HepG2 (cell line): ENCODE results near the gene ETV5. TPM values are rescaled to one million over a fixed set of nuclear protein-coding genes. Genes with fewer than 3 reads are reported as not detected.
A peak's percentile ranks its signal among the peaks of the same experiment; 100 is the strongest.

Source experiments
- CBFB ChIP-seq: sonication (generic); formaldehyde crosslinking; IDR thresholded peaks from 2 replicates; pipeline ENCODE4 v1.4.0; 2020; ENCODE audit warnings: missing genetic modification reagents
- MIER3 ChIP-seq: IDR thresholded peaks from 2 replicates; pipeline ENCODE4 v1.6.1; 2016; ENCODE audit warnings: missing compliant biosample characterization, borderline replicate concordance
- RELA ChIP-seq: sonication (generic); formaldehyde crosslinking; IDR thresholded peaks from 2 replicates; pipeline ENCODE4 v1.4.0; 2020; ENCODE audit warnings: missing genetic modification reagents
- RFXANK ChIP-seq: IDR thresholded peaks from 2 replicates; pipeline ENCODE4 v1.6.1; 2016
- SRF ChIP-seq: IDR thresholded peaks from 2 replicates; pipeline ENCODE4 v1.6.1; 2011; ENCODE audit warnings: mild to moderate bottlenecking, low read depth, low read length, moderate library complexity
- SRSF4 ChIP-seq: fragments of 200-400 bp; formaldehyde crosslinking; IDR thresholded peaks from one replicate; pipeline ENCODE4 v1.6.1; 2018; ENCODE audit warnings: mild to moderate bottlenecking, low read depth, low read length, moderate library complexity; ENCODE audit not compliant: poor library complexity, severe bottlenecking
- TAF15 ChIP-seq: fragments of 200-400 bp; formaldehyde crosslinking; IDR thresholded peaks from one replicate; pipeline ENCODE4 v1.6.1; 2018; ENCODE audit warnings: mild to moderate bottlenecking, low read depth, low read length; ENCODE audit not compliant: poor library complexity, severe bottlenecking
- ZFP41 ChIP-seq: sonication (generic); formaldehyde crosslinking; IDR thresholded peaks from 2 replicates; pipeline ENCODE4 v1.4.0; 2020; ENCODE audit warnings: mild to moderate bottlenecking, missing genetic modification reagents, borderline replicate concordance
- ZKSCAN8 ChIP-seq: IDR thresholded peaks from 2 replicates; pipeline ENCODE4 v1.6.1; 2016; ENCODE audit warnings: borderline replicate concordance, missing genetic modification reagents, missing compliant biosample characterization
- ZNF572 ChIP-seq: sonication (generic); formaldehyde crosslinking; IDR thresholded peaks from 2 replicates; pipeline ENCODE4 v1.5.1; 2020; ENCODE audit warnings: mild to moderate bottlenecking, missing genetic modification reagents
- polyA plus RNA-seq, 8 experiments: library from polyadenylated mRNA; depleted of rRNA in 3 of 8; stranded (reverse) in 7 of 8; unstranded in 1 of 8; fragments of >200 nt; fragmentation: Illumina TruSeq in 4 of 8; extraction: Trizol in 4 of 8; gene quantifications; 2 replicates each; pipeline versions ENCODE4 v1.2.1 to v1.2.3, GENCODE V29; 2011 to 2016; ENCODE audit warnings: low read depth in 4 of 8, missing spikeins in 1 of 8, mixed read lengths in 1 of 8; ENCODE audit not compliant: insufficient read depth in 1 of 8
- total RNA-seq, 5 experiments: library from RNA; depleted of rRNA; stranded (reverse); fragments of >200 nt; fragmentation: Illumina TruSeq; extraction: Trizol; gene quantifications; 2 replicates each; pipeline ENCODE4 v1.2.3, GENCODE V29; 2016; ENCODE audit warnings: low read depth in 1 of 5
- TF ChIP-seq, protein P1 (sequence below): sonication (generic); formaldehyde crosslinking; IDR thresholded peaks from 2 replicates; pipeline ENCODE4 v1.4.0; 2020; ENCODE audit warnings: missing genetic modification reagents; ENCODE audit errors: not compliant biosample characterization
- TF ChIP-seq, protein P2 (sequence below): sonication (generic); formaldehyde crosslinking; IDR thresholded peaks from 2 replicates; pipeline ENCODE4 v1.8.0; 2022; ENCODE audit warnings: missing genetic modification reagents, low read depth, mild to moderate bottlenecking, borderline replicate concordance
- TF ChIP-seq, protein P3 (sequence below): sonication (generic); formaldehyde crosslinking; IDR thresholded peaks from 2 replicates; pipeline ENCODE4 v1.4.0; 2020; ENCODE audit warnings: missing genetic modification reagents, borderline replicate concordance
- TF ChIP-seq, protein P4 (sequence below): sonication (generic); formaldehyde crosslinking; IDR thresholded peaks from 2 replicates; pipeline ENCODE4 v1.5.1; 2020; ENCODE audit warnings: missing genetic modification reagents, mild to moderate bottlenecking, borderline replicate concordance
- TF ChIP-seq, protein P5 (sequence below): sonication (generic); formaldehyde crosslinking; IDR thresholded peaks from 2 replicates; pipeline ENCODE4 v1.5.1; 2020; ENCODE audit warnings: mild to moderate bottlenecking, missing genetic modification reagents, moderate library complexity
- TF ChIP-seq, protein P6 (sequence below): sonication (generic); formaldehyde crosslinking; IDR thresholded peaks from 2 replicates; pipeline ENCODE4 v1.5.1; 2020; ENCODE audit warnings: mild to moderate bottlenecking, missing genetic modification reagents, moderate library complexity

ETV5 gene
- total and polyA plus RNA-seq, 2 of the 13 experiments (the other 11 are each of a cell fraction or from before 2014, with no cell fraction given), result 52.9 to 57.2 TPM

DNA sequence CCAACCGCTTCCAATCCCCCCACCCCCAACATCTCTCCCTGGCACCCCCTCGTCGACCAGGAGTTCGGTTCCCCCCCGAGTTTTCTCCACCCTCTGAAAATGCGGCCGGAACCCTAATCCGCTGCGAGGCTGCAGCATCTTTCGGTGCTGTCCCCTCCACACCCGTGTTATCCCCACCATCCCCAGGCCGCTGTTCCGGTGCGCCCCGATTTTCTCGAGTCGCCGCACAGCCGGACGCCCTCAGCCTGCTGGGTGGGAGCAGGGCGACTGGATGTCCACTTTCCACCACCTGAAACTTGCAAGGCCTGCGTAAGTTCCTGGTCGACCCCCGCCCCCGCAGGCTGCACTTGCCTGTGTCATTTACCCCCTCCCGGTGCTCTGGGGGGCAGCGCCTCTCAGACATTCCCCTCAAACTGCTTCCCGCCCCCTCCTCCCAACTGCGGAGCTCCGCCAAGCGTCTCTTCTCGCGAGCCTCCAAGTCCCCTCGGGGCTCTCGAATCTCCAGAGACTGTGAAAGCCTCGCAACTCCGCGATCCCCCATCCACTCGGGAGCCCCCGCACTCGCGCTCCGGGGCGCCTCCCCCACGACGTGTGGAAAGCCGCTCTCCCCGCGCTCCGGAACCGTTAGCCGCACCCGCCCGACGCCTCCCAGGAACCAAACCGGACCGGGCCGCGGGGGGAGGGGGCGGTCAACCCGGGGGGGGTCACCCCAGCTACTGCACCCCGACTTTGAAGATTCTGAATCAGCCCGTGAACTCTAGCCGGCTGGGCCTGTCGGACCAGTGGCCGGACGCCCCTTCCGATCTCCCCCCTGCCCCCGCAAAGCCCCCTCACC is 566 bp downstream of the ETV5 start (continued):
- TF ChIP-seq, protein P1, sequence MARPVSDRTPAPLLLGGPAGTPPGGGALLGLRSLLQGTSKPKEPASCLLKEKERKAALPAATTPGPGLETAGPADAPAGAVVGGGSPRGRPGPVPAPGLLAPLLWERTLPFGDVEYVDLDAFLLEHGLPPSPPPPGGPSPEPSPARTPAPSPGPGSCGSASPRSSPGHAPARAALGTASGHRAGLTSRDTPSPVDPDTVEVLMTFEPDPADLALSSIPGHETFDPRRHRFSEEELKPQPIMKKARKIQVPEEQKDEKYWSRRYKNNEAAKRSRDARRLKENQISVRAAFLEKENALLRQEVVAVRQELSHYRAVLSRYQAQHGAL (CRISPR knock-in tag), result no peak
- TF ChIP-seq MIER3, result no peak
- TF ChIP-seq, protein P2, sequence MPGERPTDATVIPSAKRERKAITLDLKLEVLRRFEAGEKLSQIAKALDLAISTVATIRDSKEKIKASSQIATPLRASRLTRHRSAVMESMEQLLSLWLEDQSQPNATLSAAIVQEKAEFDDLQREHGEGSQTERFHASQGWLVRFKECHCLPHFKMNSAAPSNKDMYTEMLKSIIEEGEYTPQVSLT (CRISPR knock-in tag), result no peak
- no peak for TF ChIP-seq ZFP41 (CRISPR knock-in tag)
- TF ChIP-seq, protein P3, sequence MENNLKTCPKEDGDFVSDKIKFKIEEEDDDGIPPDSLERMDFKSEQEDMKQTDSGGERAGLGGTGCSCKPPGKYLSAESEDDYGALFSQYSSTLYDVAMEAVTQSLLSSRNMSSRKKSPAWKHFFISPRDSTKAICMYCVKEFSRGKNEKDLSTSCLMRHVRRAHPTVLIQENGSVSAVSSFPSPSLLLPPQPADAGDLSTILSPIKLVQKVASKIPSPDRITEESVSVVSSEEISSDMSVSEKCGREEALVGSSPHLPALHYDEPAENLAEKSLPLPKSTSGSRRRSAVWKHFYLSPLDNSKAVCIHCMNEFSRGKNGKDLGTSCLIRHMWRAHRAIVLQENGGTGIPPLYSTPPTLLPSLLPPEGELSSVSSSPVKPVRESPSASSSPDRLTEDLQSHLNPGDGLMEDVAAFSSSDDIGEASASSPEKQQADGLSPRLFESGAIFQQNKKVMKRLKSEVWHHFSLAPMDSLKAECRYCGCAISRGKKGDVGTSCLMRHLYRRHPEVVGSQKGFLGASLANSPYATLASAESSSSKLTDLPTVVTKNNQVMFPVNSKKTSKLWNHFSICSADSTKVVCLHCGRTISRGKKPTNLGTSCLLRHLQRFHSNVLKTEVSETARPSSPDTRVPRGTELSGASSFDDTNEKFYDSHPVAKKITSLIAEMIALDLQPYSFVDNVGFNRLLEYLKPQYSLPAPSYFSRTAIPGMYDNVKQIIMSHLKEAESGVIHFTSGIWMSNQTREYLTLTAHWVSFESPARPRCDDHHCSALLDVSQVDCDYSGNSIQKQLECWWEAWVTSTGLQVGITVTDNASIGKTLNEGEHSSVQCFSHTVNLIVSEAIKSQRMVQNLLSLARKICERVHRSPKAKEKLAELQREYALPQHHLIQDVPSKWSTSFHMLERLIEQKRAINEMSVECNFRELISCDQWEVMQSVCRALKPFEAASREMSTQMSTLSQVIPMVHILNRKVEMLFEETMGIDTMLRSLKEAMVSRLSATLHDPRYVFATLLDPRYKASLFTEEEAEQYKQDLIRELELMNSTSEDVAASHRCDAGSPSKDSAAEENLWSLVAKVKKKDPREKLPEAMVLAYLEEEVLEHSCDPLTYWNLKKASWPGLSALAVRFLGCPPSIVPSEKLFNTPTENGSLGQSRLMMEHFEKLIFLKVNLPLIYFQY (CRISPR knock-in tag), result no peak
- TF ChIP-seq, protein P4, sequence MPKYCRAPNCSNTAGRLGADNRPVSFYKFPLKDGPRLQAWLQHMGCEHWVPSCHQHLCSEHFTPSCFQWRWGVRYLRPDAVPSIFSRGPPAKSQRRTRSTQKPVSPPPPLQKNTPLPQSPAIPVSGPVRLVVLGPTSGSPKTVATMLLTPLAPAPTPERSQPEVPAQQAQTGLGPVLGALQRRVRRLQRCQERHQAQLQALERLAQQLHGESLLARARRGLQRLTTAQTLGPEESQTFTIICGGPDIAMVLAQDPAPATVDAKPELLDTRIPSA (CRISPR knock-in tag), result no peak
- TF ChIP-seq, protein P5, sequence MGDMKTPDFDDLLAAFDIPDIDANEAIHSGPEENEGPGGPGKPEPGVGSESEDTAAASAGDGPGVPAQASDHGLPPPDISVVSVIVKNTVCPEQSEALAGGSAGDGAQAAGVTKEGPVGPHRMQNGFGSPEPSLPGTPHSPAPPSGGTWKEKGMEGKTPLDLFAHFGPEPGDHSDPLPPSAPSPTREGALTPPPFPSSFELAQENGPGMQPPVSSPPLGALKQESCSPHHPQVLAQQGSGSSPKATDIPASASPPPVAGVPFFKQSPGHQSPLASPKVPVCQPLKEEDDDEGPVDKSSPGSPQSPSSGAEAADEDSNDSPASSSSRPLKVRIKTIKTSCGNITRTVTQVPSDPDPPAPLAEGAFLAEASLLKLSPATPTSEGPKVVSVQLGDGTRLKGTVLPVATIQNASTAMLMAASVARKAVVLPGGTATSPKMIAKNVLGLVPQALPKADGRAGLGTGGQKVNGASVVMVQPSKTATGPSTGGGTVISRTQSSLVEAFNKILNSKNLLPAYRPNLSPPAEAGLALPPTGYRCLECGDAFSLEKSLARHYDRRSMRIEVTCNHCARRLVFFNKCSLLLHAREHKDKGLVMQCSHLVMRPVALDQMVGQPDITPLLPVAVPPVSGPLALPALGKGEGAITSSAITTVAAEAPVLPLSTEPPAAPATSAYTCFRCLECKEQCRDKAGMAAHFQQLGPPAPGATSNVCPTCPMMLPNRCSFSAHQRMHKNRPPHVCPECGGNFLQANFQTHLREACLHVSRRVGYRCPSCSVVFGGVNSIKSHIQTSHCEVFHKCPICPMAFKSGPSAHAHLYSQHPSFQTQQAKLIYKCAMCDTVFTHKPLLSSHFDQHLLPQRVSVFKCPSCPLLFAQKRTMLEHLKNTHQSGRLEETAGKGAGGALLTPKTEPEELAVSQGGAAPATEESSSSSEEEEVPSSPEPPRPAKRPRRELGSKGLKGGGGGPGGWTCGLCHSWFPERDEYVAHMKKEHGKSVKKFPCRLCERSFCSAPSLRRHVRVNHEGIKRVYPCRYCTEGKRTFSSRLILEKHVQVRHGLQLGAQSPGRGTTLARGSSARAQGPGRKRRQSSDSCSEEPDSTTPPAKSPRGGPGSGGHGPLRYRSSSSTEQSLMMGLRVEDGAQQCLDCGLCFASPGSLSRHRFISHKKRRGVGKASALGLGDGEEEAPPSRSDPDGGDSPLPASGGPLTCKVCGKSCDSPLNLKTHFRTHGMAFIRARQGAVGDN (CRISPR knock-in tag), result peak; percentile 32; the same call in 1 of the 2 replicates
- TF ChIP-seq SRF, result no peak
- no peak for TF ChIP-seq CBFB (CRISPR knock-in tag)
- no peak for TF ChIP-seq RELA (CRISPR knock-in tag)
- no peak for TF ChIP-seq RFXANK (CRISPR knock-in tag)
- no peak for TF ChIP-seq ZKSCAN8 (CRISPR knock-in tag)
- 0 out of 2 replicates have a peak, but pooled peaks have one; percentile 63 for TF ChIP-seq ZNF572 (CRISPR knock-in tag)
- TF ChIP-seq, protein P6, sequence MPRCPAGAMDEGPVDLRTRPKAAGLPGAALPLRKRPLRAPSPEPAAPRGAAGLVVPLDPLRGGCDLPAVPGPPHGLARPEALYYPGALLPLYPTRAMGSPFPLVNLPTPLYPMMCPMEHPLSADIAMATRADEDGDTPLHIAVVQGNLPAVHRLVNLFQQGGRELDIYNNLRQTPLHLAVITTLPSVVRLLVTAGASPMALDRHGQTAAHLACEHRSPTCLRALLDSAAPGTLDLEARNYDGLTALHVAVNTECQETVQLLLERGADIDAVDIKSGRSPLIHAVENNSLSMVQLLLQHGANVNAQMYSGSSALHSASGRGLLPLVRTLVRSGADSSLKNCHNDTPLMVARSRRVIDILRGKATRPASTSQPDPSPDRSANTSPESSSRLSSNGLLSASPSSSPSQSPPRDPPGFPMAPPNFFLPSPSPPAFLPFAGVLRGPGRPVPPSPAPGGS, result 0 out of 2 replicates have a peak, but pooled peaks have one; percentile 5
- TF ChIP-seq SRSF4, result no peak
- TF ChIP-seq TAF15, result no peak
